ENCODE results near the gene FHL5. TPM values are rescaled to one million over a fixed set of nuclear protein-coding genes. Genes with fewer than 3 reads are reported as not detected.

The FHL5 gene
- total RNA-seq, 2 experiments from 2014 or later, result not detected

DNA sequence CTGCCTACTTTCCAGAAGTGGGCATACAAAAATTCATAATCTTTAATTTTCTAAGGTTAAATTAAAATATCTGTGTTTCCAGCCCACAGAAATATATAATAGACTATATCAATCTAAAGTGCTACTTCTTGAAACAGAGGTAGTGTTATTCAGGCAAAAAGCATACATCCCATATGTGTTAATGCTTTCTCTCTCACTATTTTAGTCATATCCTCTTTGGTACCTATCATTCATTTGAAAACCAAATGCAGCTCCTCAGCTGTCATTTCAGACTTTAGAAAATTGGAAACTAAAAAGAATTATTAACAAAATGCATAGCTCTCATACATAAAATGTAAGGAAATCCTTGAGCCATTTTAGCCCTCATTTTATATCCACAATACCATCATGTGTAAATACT, 925 bp downstream of the FHL5 start:
- H3K27me3 Mint-ChIP-seq, result peaks cover 19% of the 10 kb centered on the region
- DNase-seq (no peak), ATAC-seq (ENCODE audit: low read depth) (no peak)
- H3K4me1 Mint-ChIP-seq, result no peaks in the 10 kb centered on the region
- H3K36me3 Mint-ChIP-seq, result no peaks in the 10 kb centered on the region
- no peak overlapping the region for H3K27ac Mint-ChIP-seq
- H3K9me3 Mint-ChIP-seq, result peaks cover under 1% of the 10 kb centered on the region
- POLR2A ChIA-PET, result no interaction called here
- no peak overlapping the region for H3K4me3 Mint-ChIP-seq

DNA sequence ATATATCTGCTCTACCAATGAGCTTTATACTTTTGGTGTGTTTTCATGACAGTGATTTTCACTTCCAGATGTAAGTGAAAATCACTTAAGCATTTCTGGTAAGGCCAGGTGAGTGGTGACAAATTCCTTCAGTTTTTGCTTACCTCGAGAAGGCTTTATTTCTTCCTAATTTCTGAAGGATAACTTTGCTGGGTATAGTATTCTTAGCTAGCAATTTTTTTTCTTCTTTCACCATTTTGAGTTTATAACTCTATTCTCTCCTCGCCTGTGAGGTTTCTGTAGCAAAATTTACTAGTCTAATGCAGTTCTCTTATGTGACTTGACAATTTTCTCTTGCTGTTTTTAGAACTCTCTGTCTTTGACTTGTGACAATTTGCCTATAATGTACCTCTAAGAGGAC, 7.1 kb downstream of the FHL5 start:
- Mint-ChIP-seq H3K36me3 (peaks cover 1% of the 10 kb centered on the region), H3K27ac (no peak overlapping the region), H3K4me3 (no peak overlapping the region), H3K27me3 (peaks cover 10% of the 10 kb centered on the region), H3K9me3 (peaks cover 8% of the 10 kb centered on the region), H3K4me1 (no peaks in the 10 kb centered on the region)
- no peak for DNase-seq
- ATAC-seq (ENCODE audit: low read depth), result no peak
- POLR2A ChIA-PET, result no interaction called here

DNA sequence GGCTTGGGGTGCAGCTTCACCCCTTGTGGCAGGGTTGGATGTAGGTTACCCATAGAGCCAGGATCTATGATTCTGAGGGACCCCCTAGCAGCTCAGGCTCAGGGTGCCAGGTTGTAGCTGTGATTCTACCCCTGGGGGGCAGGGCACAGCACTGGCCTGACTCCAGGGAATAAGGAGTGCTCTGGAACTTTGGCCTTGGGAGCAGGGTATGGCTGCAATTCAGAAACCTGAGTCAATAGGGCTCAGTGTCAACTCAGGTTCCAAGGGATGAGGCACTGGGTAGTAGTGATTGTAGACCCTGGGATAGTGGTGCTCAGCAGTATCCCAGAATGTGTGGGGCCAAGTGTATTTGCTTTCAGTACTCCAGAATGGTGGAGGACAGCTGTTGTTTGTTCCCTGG, 8.6 kb downstream of the FHL5 start:
- Mint-ChIP-seq H3K27me3 (peaks cover 10% of the 10 kb centered on the region), H3K27ac (no peak overlapping the region), H3K36me3 (peaks cover 1% of the 10 kb centered on the region), H3K4me1 (no peaks in the 10 kb centered on the region), H3K4me3 (no peak overlapping the region), H3K9me3 (peaks cover 8% of the 10 kb centered on the region)
- ATAC-seq (ENCODE audit: low read depth) (no peak), DNase-seq (no peak)
- POLR2A ChIA-PET, result no interaction called here

DNA sequence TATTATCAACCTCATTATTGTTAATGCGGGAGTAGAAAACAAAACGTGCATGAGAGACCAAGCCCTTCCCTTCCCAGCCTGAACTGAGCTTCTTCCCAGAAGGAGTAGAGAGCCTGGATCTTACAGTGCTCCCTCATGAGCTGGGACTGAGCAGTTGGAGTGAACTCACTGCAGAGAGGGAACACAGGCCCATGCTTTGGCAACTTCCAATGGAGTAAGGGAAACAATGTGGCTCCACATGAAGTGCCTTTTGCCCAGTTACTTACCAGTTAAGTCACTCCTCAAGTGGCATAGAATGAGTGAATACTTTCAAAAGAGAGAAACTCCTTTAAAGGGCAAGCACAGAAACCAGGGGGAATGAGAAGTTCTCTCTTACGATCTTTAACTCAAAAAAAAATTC, 12.4 kb downstream of the FHL5 start:
- H3K4me1 Mint-ChIP-seq, result no peaks in the 10 kb centered on the region
- peaks cover 1% of the 10 kb centered on the region for H3K36me3 Mint-ChIP-seq
- peaks cover 1% of the 10 kb centered on the region for H3K9me3 Mint-ChIP-seq
- ATAC-seq (ENCODE audit: low read depth) (no peak), DNase-seq (no peak)
- no peak overlapping the region for H3K4me3 Mint-ChIP-seq
- no peak overlapping the region for H3K27ac Mint-ChIP-seq
- POLR2A ChIA-PET, result no interaction called here
- H3K27me3 Mint-ChIP-seq, result peaks cover 2% of the 10 kb centered on the region

DNA sequence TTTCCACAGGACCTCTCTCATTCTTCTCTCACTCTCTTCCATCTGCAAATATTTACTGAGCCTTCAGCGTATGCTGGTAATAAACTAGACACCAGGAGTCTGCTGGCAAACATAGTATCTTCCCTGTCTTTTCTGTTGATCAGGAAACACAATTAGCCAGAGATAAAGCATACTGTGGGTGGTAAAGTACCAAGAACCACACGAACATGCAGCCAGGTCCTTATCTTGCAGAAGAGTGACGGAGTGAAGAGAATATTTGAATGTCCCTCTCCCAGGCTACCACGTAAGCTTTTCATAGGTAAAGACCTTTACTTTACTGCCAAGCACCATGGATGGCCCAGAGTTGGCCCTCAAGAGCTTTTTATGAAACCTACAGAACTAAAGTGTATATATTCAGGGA, 13.3 kb downstream of the FHL5 start:
- ATAC-seq (ENCODE audit: low read depth) (no peak), DNase-seq (no peak)
- no peaks in the 10 kb centered on the region for H3K36me3 Mint-ChIP-seq
- H3K4me3 Mint-ChIP-seq, result no peak overlapping the region
- POLR2A ChIA-PET, result no interaction called here
- H3K9me3 Mint-ChIP-seq, result no peaks in the 10 kb centered on the region
- no peaks in the 10 kb centered on the region for H3K4me1 Mint-ChIP-seq
- H3K27ac Mint-ChIP-seq, result no peak overlapping the region
- H3K27me3 Mint-ChIP-seq, result peaks cover 2% of the 10 kb centered on the region

DNA sequence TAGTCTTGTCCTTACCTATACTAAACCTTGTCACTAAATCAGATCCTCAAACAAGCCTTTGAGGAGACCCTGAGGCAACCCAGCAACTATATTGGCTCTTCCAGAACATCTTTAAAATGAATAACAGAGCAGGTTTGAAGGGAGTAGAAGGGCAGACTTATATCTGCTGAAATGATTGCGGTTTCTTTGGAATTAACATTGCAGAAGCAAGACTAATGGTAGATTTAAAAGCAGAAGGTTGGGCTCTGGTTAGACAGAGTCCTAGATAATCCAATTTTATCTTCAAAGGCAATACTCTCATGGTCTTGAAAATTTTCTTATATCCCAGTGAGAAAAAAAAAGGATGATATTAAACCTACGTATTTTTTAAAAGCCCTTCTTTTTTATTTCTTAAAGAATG, 19.1 kb downstream of the FHL5 start:
- no peak overlapping the region for H3K4me3 Mint-ChIP-seq
- H3K27ac Mint-ChIP-seq, result no peak overlapping the region
- no peaks in the 10 kb centered on the region for H3K4me1 Mint-ChIP-seq
- DNase-seq (no peak), ATAC-seq (ENCODE audit: low read depth) (no peak)
- no peaks in the 10 kb centered on the region for H3K36me3 Mint-ChIP-seq
- POLR2A ChIA-PET, result no interaction called here
- H3K27me3 Mint-ChIP-seq, result peaks cover 18% of the 10 kb centered on the region
- no peaks in the 10 kb centered on the region for H3K9me3 Mint-ChIP-seq

DNA sequence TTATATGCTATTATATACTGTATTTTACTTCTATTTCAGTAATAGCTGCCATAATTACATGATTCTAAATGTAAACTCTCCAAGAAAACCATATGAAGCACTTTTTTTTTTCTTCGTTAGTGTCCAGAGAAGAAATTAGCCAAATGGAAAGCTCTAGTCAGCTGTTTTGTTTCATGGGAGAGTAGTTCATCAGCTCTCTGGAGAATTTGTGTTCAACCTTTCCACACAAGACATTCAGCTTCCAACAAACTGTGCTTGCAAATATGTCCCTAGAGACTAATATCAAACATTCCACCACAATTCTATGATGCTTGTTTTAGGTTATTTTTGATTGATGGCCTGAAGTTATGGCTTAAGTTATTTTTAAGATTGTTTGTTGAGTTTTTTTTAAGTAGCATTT, 19.5 kb downstream of the FHL5 start:
- H3K27me3 Mint-ChIP-seq, result peaks cover 16% of the 10 kb centered on the region
- H3K27ac Mint-ChIP-seq, result no peak overlapping the region
- POLR2A ChIA-PET, result no interaction called here
- ATAC-seq (ENCODE audit: low read depth), result no peak
- no peaks in the 10 kb centered on the region for H3K4me1 Mint-ChIP-seq
- no peaks in the 10 kb centered on the region for H3K9me3 Mint-ChIP-seq
- no peak for DNase-seq
- no peak overlapping the region for H3K4me3 Mint-ChIP-seq
- no peaks in the 10 kb centered on the region for H3K36me3 Mint-ChIP-seq

DNA sequence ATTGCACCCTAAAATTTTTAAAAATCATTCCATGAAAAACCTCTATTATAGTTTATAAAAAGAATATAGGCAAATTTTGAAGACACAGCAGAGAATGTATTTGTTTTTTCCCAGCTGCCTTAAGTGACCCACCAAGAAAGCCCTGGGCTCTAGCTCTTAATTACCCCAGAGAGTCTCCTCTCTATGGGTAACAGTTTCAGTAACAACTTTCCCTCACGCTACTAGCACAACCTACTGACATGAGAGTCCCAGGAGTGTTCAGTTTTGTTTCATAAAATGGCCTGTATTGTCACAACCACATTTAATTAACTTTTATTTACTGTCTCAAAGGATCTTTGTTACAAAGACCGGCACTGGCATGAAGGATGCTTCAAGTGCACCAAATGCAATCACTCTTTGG, 41.5 kb downstream of the FHL5 start:
- Mint-ChIP-seq H3K4me3 (no peak overlapping the region), H3K36me3 (no peaks in the 10 kb centered on the region), H3K27ac (no peak overlapping the region), H3K4me1 (no peaks in the 10 kb centered on the region), H3K27me3 (peaks cover 4% of the 10 kb centered on the region), H3K9me3 (no peaks in the 10 kb centered on the region)
- POLR2A ChIA-PET, result no interaction called here
- no peak for ATAC-seq (ENCODE audit: low read depth)
- no peak for DNase-seq

DNA sequence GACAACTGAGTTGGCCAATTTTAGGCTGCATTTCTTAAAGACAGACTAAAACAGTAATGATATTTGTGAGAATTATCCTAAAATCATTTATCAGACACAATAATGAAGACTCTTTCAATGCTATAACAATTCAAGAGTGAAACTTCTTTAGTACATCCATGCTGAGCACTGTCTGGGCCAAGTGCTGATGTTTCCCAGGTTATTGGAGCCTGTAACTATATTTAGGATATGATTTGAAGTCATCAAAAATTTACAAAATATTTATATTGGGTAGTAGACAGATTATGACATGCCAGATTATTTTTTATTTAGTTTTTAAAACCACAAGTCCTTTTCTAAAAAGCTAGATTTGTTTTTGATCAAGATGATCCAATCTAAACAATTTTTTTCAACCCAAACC, 45.1 kb downstream of the FHL5 start:
- H3K9me3 Mint-ChIP-seq, result no peaks in the 10 kb centered on the region
- ATAC-seq (ENCODE audit: low read depth), result no peak
- H3K4me1 Mint-ChIP-seq, result no peaks in the 10 kb centered on the region
- no peaks in the 10 kb centered on the region for H3K36me3 Mint-ChIP-seq
- H3K4me3 Mint-ChIP-seq, result no peak overlapping the region
- POLR2A ChIA-PET, result no interaction called here
- DNase-seq, result no peak
- peaks cover 9% of the 10 kb centered on the region for H3K27me3 Mint-ChIP-seq
- no peak overlapping the region for H3K27ac Mint-ChIP-seq

DNA sequence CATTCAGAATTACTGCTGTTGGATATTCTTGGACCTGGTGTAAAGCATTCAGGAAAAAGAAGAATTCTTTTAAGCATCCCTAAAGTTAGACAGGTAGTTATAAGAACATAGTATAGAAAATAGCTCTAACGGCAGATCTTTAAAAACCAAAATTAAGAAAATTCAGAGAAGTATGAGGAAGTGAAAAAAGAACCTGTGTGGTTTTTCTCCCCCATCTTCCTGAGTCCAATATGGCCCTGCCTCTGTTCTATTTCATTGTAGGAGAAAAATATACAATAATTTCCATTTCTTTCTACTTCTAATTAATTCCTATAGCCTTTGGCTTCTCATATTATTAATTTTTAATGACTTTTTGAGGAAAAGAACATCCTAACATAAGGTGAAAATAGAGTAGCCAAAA, 47.1 kb downstream of the FHL5 start:
- Mint-ChIP-seq H3K9me3 (no peaks in the 10 kb centered on the region), H3K27me3 (peaks cover 6% of the 10 kb centered on the region), H3K27ac (no peak overlapping the region), H3K4me3 (no peak overlapping the region), H3K36me3 (no peaks in the 10 kb centered on the region), H3K4me1 (no peaks in the 10 kb centered on the region)
- POLR2A ChIA-PET, result no interaction called here
- DNase-seq, result no peak
- ATAC-seq (ENCODE audit: low read depth), result no peak

DNA sequence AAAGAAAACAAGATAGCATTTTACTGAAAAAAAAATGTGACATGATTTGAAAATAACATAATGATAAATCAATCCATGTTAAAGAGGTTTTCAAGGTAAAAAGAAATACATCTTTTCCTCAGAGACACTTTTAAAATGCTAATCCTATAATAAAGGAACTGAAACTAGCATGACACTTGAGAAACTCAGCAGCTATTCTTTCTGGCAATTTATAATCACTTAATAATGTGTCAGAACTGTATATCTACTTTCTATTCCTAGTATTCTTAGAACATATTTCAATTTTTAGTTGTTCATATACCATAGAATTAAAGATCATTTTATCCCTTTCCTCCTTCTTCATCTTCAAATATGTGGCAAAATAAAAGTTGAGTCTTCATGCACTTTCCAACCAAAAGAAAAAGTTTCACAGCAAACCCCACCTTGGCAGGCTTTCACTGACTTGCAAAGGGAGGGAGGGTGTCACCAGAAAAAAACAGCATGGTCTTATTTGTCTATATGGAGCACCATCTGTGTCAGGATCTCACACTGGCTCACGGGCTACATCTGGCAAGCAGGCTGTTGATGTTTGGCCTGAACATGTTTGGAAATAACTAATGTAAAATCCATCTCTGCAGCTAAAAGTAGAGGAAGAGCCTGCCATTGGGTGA, 48.5 kb downstream of the FHL5 start:
- Mint-ChIP-seq H3K4me3 (no peak overlapping the region), H3K27me3 (peaks cover 4% of the 10 kb centered on the region), H3K27ac (no peak overlapping the region), H3K4me1 (no peaks in the 10 kb centered on the region), H3K9me3 (no peaks in the 10 kb centered on the region), H3K36me3 (no peaks in the 10 kb centered on the region)
- ATAC-seq (ENCODE audit: low read depth) (no peak), DNase-seq (no peak)
- POLR2A ChIA-PET, result no interaction called here

DNA sequence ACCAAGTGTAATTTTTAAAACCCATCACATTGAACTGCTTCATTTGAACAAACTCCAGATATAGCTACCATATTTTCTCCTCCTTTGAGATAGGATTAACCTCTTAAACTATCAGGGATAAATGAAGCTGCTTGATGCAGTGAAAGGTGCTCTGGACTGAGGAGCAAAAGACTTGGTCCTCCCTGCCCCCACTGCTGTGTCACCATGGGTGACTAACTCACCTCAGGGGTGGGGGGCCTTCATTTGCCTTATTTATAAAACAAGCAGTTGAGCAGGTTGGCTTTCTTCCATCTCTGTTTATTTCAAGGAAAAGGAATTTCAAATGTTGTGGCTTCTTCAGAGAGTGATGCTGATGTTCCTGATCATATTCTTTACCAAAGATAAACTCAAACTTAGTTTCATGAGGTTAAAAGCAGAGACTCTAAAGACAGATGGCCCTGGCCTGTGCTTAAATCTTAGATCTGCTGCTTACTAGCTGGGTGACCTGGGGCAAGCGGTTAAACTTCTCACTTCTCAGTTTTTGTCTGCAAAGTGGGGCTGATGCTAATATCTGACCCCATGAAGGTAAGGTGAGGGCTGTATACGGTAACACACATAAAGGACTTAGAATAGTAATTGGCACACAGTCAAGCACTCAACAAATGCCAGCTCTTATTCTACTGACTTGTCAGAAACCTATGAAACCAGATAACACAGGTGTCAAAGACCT, 50.5 kb downstream of the FHL5 start:
- Mint-ChIP-seq H3K9me3 (no peaks in the 10 kb centered on the region), H3K36me3 (no peaks in the 10 kb centered on the region), H3K27ac (no peak overlapping the region), H3K4me1 (no peaks in the 10 kb centered on the region), H3K27me3 (peaks cover 13% of the 10 kb centered on the region), H3K4me3 (no peak overlapping the region)
- POLR2A ChIA-PET, result no interaction called here
- ATAC-seq (ENCODE audit: low read depth) (no peak), DNase-seq (no peak)

DNA sequence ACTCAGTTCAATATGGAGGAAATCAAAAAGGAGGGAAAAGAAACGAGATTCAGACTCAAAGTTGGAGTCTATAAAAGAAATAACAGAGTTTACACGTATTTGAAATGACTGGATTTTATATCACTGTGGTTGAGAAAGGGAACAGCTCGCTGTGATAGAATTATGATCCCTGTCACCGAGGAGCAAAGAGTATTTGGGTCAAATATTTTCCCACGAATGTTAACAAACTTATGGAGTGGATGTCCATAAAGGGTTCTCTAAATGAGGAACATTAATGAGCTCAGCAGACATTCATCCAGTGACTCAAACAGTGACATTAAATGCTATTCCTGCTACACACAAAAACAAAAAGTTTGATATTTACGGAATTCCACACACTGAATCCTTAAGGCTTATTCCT, 57.9 kb downstream of the FHL5 start:
- Mint-ChIP-seq H3K27me3 (peaks cover 28% of the 10 kb centered on the region), H3K36me3 (no peaks in the 10 kb centered on the region), H3K9me3 (no peaks in the 10 kb centered on the region), H3K4me1 (peaks cover 3% of the 10 kb centered on the region), H3K27ac (no peak overlapping the region), H3K4me3 (no peak overlapping the region)
- ATAC-seq (ENCODE audit: low read depth) (no peak), DNase-seq (no peak)
- POLR2A ChIA-PET, result no interaction called here

DNA sequence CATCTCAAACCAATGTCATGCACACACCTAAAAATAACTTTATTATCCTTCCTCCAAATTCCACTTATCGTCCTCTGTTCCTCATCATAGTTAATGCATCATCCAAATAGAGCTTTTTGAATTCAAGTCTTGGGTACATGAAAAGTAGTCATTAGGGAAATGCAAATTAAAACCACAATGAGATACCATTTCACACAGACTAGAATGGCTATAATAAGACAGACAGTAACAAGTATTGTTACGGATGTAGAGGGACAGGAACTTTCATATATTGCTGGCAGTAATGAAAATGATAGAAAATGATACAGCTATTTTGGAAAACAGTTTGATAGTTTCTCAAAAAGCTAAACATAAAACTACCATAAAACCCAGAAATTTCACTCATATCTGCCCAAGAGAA, 59.1 kb downstream of the FHL5 start:
- DNase-seq, result no peak
- no peak overlapping the region for H3K4me3 Mint-ChIP-seq
- H3K27me3 Mint-ChIP-seq, result peaks cover 25% of the 10 kb centered on the region
- no peaks in the 10 kb centered on the region for H3K36me3 Mint-ChIP-seq
- POLR2A ChIA-PET, result no interaction called here
- H3K9me3 Mint-ChIP-seq, result no peaks in the 10 kb centered on the region
- no peak for ATAC-seq (ENCODE audit: low read depth)
- no peak overlapping the region for H3K27ac Mint-ChIP-seq
- peaks cover 3% of the 10 kb centered on the region for H3K4me1 Mint-ChIP-seq
